ENCODE measurements around the gene TPM4.

Gene TPM4

DNA sequence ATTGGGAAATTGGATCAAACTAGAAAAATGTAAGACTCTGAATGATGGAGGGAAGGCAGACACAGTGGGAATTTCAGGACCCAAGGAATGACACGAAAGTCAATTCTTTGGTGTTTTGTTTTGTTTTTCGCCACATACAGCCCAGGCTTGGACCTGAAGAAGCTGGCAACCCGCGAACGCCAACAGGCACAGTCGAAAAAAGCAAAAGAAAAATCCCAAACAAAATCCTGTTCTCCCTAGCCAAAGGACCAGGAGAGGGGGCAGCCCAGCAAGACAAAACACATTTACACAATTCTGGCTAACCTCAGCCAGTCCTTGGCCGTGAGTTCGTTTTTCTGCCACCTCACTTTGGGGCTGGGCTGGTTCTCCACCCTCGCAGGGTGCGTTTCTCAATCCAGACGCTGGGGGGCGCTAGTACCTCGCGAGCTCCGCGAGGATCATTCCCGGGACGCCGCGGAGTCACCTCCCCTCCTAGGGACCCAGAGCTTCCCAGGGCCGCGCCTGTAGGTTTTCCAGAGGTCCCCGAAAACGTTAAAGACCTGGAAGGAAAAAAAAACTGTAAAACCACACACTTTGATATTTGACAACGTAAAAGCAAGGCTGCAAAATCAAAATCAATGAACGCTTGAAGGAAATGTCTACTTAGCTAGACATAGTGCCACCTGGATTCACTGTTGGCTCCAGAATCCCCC, 34.9 kb upstream of the TPM4 start:
- DNase-seq (ENCODE audit: low read depth in 3 of 3, low spot score in 1 of 3), result peak; percentile 12 to 71 (median 48)

DNA sequence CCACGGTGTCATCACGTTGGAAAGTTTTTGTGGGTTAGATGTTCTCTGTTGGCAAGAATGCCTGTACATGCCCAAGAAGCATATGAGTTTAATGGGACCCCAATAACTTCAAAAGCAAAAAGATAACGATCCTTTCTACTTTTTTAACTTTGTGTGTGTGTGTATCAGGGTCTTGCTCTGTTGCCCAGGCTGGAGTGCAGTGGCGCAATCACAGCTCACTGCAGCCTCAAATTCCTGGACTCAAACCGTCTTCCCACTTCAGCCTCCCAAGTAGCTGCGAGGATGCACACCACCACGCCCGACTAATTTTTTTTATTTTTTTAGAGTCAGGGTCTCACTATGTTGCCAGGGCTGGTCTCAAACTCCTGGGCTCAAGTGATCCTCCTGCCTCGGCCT, 34.3 kb upstream of the TPM4 start:
- no peak for DNase-seq (ENCODE audit: low read depth in 3 of 3, low spot score in 1 of 3)

DNA sequence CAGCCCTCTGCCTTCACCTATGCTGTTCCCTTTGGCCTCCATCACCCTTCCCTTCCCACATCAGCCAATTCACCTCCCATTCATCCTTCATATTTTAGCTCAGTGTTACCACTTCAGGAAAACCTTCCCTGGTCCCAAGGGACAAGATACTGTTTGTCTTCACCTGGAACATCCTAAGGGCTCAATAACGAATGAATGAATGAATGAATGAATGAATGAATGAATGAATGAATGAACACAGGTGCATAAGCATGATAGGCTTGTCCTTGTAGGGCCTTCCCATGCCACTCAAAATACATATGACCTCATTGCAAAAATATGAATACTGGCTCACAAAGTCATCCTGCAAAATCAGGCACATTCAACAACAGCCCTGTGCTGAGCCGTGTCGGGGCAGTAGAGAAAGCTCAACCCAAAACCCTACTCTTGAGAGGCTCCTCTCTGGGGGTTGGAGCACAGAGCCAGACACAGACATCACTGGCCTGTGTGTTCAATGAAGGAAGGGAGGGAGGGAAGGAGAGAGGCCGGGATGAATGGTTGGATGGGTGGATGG, 33.7 kb upstream of the TPM4 start:
- no peak for DNase-seq (ENCODE audit: low read depth in 3 of 3, low spot score in 1 of 3)

DNA sequence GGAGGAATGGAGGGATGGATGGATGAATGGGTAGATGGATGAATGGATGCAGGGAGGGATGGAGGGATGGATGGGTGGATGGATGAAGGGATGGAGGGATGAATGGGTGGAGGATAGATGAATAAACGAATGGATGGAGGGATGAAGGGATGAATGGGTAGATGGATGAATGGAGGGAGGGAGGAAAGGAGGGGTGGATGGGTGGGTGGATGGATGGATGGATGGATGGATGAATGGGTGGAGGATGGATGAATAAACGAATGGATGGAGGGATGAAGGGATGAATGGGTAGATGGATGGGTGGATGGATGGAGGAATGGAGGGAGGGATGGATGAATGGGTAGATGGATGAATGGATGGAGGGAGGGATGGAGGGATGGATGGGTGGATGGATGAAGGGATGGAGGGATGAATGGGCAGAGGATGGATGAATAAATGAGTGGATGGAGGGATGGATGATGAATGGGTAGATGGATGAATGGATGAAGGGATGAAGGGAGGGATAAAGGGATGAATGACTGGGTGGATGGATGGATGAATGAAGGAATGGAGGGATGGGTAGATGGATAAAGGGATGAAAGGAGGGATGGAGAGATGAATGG, 33.0 kb upstream of the TPM4 start:
- DNase-seq (ENCODE audit: low read depth in 3 of 3, low spot score in 1 of 3), result no peak

DNA sequence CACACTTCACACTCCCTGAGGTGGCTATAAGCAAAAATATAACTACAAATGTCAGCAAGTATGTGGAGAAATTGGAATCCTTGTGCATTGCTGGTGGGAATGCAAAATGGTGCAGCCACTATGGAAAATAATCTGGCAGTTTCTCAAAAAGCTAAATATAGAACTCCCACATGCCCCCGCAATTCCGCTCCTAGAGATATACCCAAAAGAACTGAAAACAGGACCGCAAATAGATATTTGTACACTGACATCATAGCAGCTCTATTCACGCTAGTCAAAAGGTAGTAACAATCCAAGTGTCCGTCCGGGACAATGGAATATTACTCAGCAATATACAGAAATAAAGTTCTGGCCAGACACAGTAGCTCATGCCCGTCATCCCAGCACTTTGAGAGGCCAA, 31.5 kb upstream of the TPM4 start:
- DNase-seq (ENCODE audit: low read depth in 3 of 3, low spot score in 1 of 3), result no peak

DNA sequence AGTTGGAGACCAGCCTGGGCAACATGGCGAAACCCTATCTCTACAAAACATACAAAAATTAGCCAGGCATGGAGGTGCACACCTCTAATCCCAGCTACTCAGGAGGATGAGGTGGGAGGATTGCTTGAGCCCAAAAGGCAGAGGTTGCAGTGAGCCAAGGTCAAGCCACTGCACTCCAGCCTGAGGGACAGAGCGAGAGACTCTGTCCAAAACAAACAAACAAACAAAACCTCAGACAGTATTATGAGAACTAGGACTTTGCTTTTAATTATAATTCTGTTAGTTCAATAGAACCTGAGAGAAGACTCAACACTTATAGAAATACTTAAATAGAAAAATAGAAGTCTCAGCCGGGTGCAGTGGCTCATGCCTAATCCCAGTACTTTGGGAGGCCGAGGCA, 31.1 kb upstream of the TPM4 start:
- DNase-seq (ENCODE audit: low read depth in 3 of 3, low spot score in 1 of 3), result no peak

DNA sequence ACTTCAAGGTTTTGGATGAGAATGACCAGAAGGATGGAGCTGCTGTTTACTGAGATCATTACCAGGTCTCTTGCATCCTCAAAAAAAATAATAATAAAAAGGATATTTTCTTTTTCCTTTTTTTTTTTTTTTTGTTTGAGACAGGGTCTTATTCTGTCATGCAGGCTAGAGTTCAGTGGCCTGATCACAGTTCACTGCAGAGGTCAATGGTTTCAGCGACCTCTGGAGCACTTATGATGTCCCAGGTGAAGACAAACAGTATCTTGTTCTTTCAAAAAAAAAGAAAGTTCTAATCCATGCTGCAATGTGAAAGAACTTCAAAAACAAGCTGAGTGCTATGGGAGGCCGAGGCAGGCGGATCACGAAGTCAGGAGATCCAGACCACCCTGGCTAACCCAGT, 30.4 kb upstream of the TPM4 start:
- DNase-seq (ENCODE audit: low read depth in 3 of 3, low spot score in 1 of 3), result no peak

DNA sequence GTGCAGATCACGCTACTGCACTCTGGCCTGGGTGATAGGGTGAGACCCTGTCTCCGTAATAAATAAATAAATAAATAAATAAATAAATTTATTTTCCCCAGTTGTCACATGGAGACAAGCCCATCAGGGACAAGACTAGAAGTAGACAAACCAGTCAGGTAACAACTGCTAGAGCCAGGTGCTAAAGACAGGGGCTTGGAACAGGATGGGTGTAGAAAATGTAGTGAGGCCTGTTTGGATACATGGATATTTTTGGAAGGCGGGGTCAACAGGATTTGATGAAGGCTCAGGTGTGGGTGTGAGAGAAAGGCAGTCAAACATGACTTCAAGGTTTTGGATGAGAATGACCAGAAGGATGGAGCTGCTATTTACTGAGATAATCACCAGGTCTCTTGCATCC, 27.7 kb upstream of the TPM4 start:
- DNase-seq (ENCODE audit: low read depth in 3 of 3, low spot score in 1 of 3), result no peak

DNA sequence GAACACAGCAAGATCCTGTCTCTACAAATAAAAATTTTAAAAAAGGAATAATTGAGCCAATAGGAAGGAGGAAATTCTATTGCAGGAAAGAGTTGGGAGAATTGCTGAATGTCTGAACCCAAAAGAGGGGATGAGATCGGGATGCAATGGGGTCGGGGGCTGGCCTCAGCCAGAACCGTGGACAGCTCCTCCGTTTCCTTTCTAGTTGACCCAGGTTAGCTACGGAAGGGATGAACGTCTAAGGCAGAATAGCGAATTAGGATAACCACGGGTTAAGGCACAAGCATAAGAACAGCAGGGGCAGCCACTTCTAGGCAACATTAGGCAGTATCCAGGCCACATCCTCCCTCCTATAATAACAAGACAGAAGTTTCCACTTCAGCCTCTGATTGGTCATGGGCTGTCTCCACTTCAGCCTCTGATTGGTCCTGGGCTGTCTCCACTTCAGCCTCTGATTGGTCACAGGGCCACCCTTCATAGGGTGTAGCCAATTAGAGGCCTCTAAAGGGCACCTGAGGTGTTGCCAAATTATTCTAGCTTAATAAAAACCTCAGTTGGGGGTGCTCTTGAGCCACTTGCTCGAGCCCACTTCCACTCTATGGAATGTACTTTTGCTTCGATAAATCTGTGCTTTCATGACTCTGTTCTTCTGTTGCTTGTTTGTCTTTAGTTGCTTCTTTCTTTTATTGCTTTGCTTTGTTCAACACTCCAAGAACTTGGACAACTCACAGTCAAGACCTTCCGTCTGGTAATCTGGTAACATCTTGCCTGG, 24.9 kb upstream of the TPM4 start:
- no peak for DNase-seq (ENCODE audit: low read depth in 3 of 3, low spot score in 1 of 3)

DNA sequence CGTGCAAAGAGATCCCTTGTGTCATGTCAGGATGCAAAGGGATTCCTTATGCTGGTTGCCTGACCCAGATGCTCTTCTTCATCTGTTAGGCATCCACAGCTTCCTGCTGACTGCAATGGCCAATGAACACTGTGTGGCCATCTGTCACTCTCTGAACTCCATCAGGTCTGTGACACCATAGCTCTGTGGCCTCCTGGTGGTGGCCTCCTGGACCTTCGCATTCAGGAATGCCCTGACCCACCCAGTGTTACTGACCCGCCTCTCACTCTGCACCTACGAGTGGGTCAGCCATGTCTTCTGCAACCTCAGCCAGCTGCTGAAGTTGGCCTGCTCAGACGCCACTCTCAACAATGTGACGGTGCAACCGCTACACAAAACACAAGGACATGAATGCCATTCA, 23.9 kb upstream of the TPM4 start:
- DNase-seq (ENCODE audit: low read depth in 3 of 3, low spot score in 1 of 3), result no peak

DNA sequence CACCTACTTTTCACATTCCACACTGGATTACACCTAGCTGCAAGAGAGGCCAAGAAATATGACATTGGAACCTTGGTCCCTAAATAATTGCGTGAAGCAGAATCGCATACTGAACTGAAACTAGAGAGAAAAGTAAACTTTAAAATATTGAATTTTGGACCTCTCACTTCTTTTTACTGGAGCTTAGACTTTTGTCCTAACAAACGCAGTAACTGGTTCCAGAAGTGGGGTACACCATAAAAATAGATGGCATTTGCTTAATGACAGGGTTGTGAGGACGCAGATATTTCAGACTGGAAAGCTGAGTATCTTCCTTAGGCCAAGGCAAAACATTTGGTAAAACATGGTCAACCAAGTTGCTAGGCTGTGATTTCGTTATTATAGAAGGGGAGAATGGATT, 19.2 kb upstream of the TPM4 start:
- DNase-seq (ENCODE audit: low read depth in 3 of 3, low spot score in 1 of 3), result no peak

DNA sequence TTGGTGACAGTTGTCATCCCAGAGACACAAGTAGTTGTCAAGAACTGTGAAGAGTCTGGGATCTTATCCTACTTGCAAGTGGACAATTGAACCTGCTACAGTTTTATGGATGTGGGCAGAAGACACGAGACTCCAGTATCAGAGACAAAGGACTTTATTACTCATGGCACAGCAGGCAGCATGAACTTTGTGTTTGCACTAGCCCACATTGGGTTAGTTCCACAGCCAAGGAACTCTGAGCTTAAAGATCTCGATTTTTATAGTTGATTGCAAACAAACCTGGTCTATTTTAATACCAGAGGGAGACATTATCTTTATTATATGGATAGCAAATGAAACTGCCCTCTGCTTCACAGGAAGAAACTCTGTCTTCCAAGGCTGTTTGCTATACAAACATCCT, 16.0 kb upstream of the TPM4 start:
- no peak for DNase-seq (ENCODE audit: low read depth in 3 of 3, low spot score in 1 of 3)

DNA sequence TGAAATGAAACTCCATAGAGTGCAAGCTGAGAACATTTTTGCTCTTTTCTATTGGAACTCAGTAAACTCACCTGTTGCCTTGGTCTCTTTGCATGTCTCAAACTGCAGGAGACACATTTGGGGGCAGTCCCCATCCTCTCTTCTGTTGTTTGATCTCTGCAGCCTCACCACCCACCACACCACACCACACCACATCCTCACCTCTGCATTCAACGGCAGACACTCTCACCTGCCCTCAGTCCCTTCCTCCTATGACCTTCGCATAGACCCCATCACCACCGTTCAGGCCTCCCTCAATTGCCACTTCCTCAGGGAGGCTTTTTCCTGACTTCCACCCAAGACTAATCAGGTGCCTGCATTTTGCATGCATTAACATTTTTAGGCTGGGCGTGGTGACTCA, 14.4 kb upstream of the TPM4 start:
- DNase-seq (ENCODE audit: low read depth in 3 of 3, low spot score in 1 of 3), result no peak

DNA sequence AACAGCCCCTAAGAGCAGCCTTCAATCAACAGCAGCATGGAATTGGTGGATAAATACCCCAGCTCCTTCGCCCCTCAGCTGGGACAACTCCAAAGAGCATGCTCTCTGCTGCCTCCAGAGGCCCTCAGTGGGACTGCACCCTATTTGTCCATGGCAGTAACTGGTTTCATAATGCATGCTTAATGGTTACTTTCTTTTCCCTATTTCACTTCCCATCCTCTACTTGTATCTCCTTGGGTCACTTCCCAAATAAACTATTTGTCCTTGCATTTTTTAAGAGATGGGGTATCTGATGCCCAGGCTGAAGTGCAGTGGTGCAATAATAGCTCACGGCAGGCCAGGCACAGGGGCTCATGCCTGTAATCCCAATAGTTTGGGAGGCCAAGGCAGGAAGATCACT, 13.5 kb upstream of the TPM4 start:
- peak in 1 of 3 donors; percentile 65 for DNase-seq (ENCODE audit: low read depth in 3 of 3, low spot score in 1 of 3)

DNA sequence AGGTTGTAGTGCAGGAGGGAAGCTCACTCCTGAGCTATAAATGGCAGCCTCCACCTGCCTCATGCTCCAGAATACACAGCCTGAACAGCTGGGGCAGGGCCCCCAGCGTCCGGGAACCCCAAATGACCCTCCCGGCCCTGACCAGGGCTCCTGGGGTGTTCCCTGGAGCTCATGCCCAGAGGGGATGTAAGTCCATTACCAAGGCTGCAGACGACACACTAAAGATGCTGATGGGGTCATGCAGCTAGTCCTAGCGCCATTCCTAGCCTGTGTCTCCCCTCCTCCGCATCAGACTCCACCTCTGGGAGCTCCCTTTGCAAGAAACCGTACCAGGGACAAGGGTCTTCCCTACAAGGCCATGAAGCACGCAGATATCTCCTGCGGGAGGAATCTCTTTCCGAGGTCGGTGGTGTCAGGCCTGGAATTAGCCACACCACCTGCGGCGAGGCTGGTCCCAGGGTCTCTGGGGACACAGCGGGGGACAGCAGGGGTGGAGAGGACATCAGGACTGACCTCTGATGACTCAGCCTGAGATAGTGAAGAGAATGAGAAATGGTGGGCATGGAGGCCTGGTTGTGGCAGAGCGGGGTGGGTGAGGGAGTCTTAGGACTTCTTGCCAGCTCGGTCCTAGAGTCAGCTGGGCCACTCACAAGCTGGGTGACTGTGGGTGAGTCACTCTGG, 11.9 kb upstream of the TPM4 start:
- no peak for DNase-seq (ENCODE audit: low read depth in 3 of 3, low spot score in 1 of 3)

DNA sequence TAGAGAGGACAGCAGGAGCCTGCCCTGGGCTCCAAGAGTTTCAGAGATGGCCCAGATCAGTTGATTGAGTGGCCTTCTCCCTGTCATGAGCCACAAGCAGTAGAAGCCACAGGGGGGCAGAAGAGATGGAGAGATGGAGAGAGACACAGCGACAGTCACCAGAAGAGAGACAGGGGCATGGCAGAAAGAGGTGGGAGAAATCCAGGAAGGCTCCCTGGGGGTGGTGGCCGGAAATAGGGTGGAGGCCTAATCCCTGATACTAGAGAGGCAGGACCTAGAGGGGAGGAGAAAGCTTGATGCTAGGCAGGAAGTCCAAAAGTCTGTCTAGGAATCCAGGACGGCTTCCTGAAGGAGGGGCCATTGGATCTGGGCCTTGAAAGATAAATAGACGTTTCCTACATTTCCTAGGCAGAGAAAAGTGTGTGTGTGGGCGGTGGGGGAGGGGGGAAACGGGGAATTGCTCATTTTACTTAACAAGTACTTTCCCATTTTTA, 9.6 kb upstream of the TPM4 start:
- DNase-seq (ENCODE audit: low read depth in 3 of 3, low spot score in 1 of 3), result no peak

DNA sequence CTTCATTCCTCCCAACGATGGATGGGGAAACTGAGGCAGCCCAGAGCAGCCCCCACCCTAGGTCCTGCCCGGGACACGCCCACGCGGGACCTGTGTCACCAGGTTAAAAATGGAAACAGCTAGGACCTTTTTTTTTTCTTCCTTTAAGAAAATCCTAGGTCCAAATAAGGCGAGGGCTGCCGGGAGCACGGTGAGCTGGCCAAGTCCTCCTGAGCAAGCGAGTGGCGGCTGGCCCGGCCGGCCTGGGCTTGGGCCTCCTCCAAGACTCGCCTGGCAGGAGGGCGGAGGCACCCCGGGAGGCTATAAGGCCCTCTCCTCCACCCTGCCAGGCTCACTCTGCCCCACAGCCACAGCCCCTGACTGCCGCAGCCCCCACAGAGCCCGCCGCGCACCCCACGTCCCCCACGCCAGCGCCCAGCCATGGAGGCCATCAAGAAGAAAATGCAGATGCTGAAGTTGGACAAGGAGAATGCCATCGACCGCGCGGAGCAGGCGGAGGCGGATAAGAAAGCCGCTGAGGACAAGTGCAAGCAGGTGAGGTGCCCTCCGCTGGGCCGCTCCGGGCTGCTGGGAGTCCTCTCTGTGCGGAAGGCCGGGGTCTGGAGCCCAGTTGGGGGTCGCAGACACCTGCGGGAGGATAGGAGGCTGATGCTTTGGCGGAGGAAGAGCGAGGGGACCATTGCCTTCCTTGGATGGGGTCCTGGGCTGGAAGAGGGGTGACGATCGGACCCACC, 8.9 kb upstream of the TPM4 start:
- DNase-seq (ENCODE audit: low read depth in 3 of 3, low spot score in 1 of 3), result no peak

DNA sequence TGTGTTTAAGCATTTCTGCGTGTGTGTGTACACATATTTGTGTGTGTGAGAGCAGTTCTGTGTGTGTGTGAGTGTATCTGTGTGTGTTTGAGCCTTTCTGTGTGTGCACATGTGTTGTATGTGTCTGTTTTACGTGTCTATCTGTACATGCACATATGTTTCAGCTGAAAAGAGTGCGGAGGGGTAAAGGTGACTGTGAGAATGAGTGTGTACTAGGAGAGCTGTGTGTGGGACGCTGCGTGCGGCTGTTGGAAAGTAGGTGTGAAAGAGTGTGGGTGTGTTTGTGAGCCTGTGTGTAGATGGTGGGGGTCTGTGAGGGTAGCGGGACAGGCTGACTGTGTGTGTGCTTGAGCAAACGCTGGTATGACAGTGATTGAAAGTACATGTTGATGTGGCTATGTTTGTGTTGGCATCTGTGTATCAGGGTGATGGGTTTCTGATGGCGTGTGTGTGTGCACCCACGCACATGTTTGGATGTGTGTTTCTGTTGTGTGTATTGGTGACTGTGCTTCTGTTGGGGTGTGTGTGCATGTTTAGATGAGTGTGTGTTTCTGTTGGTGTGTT, 7.5 kb upstream of the TPM4 start:
- DNase-seq (ENCODE audit: low read depth in 3 of 3, low spot score in 1 of 3), result no peak

DNA sequence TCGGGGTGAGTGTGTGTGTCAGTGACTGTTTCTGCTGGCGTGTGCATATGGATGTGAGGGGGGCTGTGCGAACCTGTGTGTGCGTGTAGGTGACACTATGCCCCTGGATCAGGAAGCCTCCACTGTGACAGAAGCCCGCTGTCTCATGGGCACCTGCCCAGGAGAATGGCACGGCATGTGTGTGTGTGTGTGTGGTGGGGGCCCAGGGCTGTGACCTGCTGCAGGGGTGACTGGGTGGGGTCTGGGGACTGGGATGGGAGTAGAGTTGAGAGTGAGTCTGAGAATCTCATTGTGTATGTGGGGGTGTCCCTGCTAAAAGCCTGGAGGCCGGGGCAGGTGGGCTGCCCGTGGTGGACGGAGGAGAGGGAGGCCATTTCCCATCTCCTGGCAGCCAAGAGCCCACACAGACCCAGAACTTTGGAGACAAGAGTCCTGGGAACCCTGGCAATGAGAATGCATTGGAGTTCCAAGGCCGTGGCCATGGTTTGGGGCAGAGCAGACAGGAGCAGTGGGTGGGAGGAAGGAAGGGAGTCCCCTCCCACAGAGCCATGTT, 6.4 kb upstream of the TPM4 start:
- DNase-seq (ENCODE audit: low read depth in 3 of 3, low spot score in 1 of 3), result no peak

DNA sequence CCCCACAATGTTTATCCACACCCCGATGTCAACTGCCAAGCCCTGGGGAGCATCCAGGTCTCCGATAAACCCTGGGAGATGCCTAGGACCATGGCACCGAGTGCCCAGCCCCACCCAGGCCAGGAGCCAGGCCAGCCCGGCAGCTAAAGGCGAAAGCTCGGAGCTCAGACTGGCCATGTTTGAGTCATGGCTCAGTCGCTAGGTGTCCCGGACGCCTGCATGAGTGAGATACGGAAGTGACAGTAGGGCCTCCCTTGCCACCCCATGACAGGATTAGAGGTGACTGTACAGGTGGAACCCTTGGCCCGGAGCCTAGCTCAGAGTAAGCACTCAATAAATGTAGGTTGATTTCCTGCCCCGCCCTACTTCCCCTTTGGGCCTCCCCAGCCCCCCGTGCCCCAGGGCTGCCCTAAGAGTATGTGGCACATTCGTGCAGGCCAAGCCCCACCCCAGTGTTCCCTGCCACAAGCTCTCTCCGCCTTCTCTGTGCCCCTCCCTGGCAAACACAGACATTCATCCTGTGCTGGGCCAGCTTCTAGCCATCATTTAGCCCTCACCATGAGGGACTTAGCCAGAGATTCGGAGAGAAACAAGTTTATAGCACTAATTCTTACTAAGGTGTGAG, 5.8 kb upstream of the TPM4 start:
- DNase-seq (ENCODE audit: low read depth in 3 of 3, low spot score in 1 of 3), result peak; percentile 52 to 84 (median 71)

All from stimulated activated CD4-positive, alpha-beta T cell treated with anti-CD3 and anti-CD28 coated beads, TNF-alpha, amount 100 ng/mL, for 1 hour (primary cell).